Uterus (tissue), 2 donors: Measurements from ENCODE around the gene CLEC4A.

Experiments used
- POLR2A ChIP-seq, 2 donors: fragments of 450-650 bp; IDR thresholded peaks; one replicate each; pipeline ENCODE4 v1.6.1; 2016; ENCODE audit warnings: antibody characterized with exemption in 2 of 2, mild to moderate bottlenecking in 1 of 2, moderate library complexity in 1 of 2
- TF ChIP-seq, protein P1 (sequence below), 4 experiments: fragments of 200-600 bp in 2 of 4; fragments of 450-650 bp in 2 of 4; sonication (generic) in 2 of 4; IDR thresholded peaks; one replicate each; pipeline ENCODE4 v1.5.1; 2016 to 2019; ENCODE audit warnings: antibody characterized with exemption in 4 of 4, mild to moderate bottlenecking in 2 of 4, moderate library complexity in 1 of 4

DNA sequence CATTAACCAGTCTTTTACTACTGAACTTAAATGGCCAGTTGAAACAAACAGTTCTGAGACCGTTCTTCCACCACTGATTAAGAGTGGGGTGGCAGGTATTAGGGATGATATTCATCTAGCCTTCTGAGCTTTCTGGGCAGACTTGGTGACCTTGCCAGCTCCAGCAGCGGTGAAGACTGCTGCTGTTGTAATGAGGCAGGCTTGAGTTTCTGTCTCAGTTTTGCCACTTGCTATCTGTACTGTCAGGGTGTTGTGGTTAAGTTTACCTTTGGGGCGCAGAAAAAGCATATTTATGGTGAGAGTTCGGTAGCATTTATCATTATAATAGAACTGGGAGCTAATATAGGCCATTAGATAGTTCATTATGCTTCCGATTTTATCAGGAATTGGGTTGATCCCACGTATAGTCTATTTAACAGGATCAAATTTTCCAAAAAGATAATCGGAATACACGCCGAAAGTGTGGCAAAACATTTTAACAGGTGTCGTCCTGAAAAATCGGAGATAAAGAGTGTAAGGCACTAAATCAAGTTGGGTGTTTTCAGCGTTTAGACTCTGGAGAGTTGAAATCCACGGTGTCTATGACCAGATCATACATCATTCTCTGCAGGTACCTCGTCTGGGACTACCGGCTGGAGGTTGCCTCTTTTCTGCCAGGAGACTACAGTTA lies 42.0 kb upstream of the CLEC4A start:
- no peak for TF ChIP-seq POLR2A (IDR thresholded peaks at IDR 0.05)
- TF ChIP-seq, protein P1, sequence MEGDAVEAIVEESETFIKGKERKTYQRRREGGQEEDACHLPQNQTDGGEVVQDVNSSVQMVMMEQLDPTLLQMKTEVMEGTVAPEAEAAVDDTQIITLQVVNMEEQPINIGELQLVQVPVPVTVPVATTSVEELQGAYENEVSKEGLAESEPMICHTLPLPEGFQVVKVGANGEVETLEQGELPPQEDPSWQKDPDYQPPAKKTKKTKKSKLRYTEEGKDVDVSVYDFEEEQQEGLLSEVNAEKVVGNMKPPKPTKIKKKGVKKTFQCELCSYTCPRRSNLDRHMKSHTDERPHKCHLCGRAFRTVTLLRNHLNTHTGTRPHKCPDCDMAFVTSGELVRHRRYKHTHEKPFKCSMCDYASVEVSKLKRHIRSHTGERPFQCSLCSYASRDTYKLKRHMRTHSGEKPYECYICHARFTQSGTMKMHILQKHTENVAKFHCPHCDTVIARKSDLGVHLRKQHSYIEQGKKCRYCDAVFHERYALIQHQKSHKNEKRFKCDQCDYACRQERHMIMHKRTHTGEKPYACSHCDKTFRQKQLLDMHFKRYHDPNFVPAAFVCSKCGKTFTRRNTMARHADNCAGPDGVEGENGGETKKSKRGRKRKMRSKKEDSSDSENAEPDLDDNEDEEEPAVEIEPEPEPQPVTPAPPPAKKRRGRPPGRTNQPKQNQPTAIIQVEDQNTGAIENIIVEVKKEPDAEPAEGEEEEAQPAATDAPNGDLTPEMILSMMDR (IDR thresholded peaks at IDR 0.05): no peak
